NCI-H226 (cell line): ENCODE results near the gene HABP2.

Experiments
- DNase-seq: peaks from one replicate; pipeline ENCODE4 v3.0.0-alpha.2; 2015

The HABP2 gene

GRCh38 chr10:113560071-113560470 lies 7.2 kb downstream of the HABP2 start:
- no peak for DNase-seq

GRCh38 chr10:113561214-113561613 lies 8.4 kb downstream of the HABP2 start:
- no peak for DNase-seq

GRCh38 chr10:113562069-113562468 lies 9.2 kb downstream of the HABP2 start:
- DNase-seq, result no peak

- DNase-seq, result no peak
Observed at GRCh38 chr10:113562704-113563103, 9.9 kb downstream of the HABP2 start.

- peak; percentile 12 for DNase-seq
Observed at GRCh38 chr10:113563306-113564088, 10.6 kb downstream of the HABP2 start.

GRCh38 chr10:113565364-113565763 lies 12.5 kb downstream of the HABP2 start:
- DNase-seq, result no peak

GRCh38 chr10:113566888-113567287 lies 14.0 kb downstream of the HABP2 start:
- no peak for DNase-seq

- no peak for DNase-seq
Observed at GRCh38 chr10:113569576-113569975, 16.7 kb downstream of the HABP2 start.

- no peak for DNase-seq
Observed at GRCh38 chr10:113572520-113573290, 19.9 kb downstream of the HABP2 start.

GRCh38 chr10:113573368-113573767 lies 20.5 kb downstream of the HABP2 start:
- no peak for DNase-seq

- DNase-seq, result no peak
Observed at GRCh38 chr10:113576852-113577251, 24.0 kb downstream of the HABP2 start.

GRCh38 chr10:113578773-113579172 lies 25.9 kb downstream of the HABP2 start:
- no peak for DNase-seq

- DNase-seq, result no peak
Observed at GRCh38 chr10:113581092-113581491, 28.2 kb downstream of the HABP2 start.

GRCh38 chr10:113583571-113583970 lies 30.7 kb downstream of the HABP2 start:
- no peak for DNase-seq

- no peak for DNase-seq
Observed at GRCh38 chr10:113585949-113586348, 33.1 kb downstream of the HABP2 start.

GRCh38 chr10:113589201-113589770 lies 36.4 kb downstream of the HABP2 start:
- DNase-seq, result no peak

- DNase-seq, result no peak
Observed at GRCh38 chr10:113590581-113590980, 37.7 kb downstream of the HABP2 start.

- DNase-seq, result no peak
Observed at GRCh38 chr10:113592380-113592779, 39.5 kb downstream of the HABP2 start.

- no peak for DNase-seq
Observed at GRCh38 chr10:113594652-113595051, 41.8 kb downstream of the HABP2 start.

- DNase-seq, result no peak
Observed at GRCh38 chr10:113600569-113600968, 47.7 kb downstream of the HABP2 start.

- DNase-seq, result no peak
Observed at GRCh38 chr10:113603057-113603777, 50.4 kb downstream of the HABP2 start.

- DNase-seq, result no peak
Observed at GRCh38 chr10:113604572-113604971, 51.7 kb downstream of the HABP2 start.

GRCh38 chr10:113605268-113605978 lies 52.6 kb downstream of the HABP2 start:
- no peak for DNase-seq
